Ishikawa (cell line): ENCODE results near the gene TUFM.

Experiments
- CEBPB ChIP-seq: IDR thresholded peaks from 2 replicates; pipeline ENCODE4 v1.6.1; 2012
- CREB1 ChIP-seq: IDR thresholded peaks from 2 replicates; pipeline ENCODE4 v1.6.1; 2012; ENCODE audit warnings: low read depth
- EGR1 ChIP-seq: IDR thresholded peaks from 2 replicates; pipeline ENCODE4 v1.6.1; 2012
- EP300 ChIP-seq: IDR thresholded peaks from 2 replicates; pipeline ENCODE4 v1.6.1; 2012; ENCODE audit warnings: borderline replicate concordance
- FOXM1 ChIP-seq: IDR thresholded peaks from 2 replicates; pipeline ENCODE4 v1.6.1; 2012; ENCODE audit warnings: low read depth, borderline replicate concordance
- MAX ChIP-seq: IDR thresholded peaks from 2 replicates; pipeline ENCODE4 v1.6.1; 2012
- NFIC ChIP-seq: IDR thresholded peaks from 2 replicates; pipeline ENCODE4 v1.6.1; 2012
- RAD21 ChIP-seq: IDR thresholded peaks from 2 replicates; pipeline ENCODE4 v1.6.1; 2012; ENCODE audit warnings: low read depth
- REST ChIP-seq: IDR thresholded peaks from 2 replicates; pipeline ENCODE4 v1.6.1; 2012; ENCODE audit warnings: low read depth, mild to moderate bottlenecking
- TAF1 ChIP-seq: IDR thresholded peaks from 2 replicates; pipeline ENCODE4 v1.6.1; 2012; ENCODE audit warnings: low read depth, mild to moderate bottlenecking
- TCF12 ChIP-seq: IDR thresholded peaks from 2 replicates; pipeline ENCODE4 v1.6.1; 2012; ENCODE audit warnings: low read depth
- TEAD4 ChIP-seq: IDR thresholded peaks from 2 replicates; pipeline ENCODE4 v1.6.1; 2012
- USF1 ChIP-seq: IDR thresholded peaks from 2 replicates; pipeline ENCODE4 v1.6.1; 2012
- YY1 ChIP-seq: IDR thresholded peaks from 2 replicates; pipeline ENCODE4 v1.6.1; 2012; ENCODE audit warnings: low read depth
- ZBTB7A ChIP-seq: IDR thresholded peaks from 2 replicates; pipeline ENCODE4 v1.6.1; 2012; ENCODE audit warnings: low read depth

TUFM gene

GRCh38 chr16:28873543-28874201, 27.5 kb upstream of the TUFM start:
- no peak for TF ChIP-seq NFIC
- peak; percentile 29; the same call in 1 of the 2 replicates for TF ChIP-seq RAD21

- TF ChIP-seq TCF12 (no peak), FOXM1 (no peak), TAF1 (no peak), CREB1 (no peak), MAX (no peak), CEBPB (no peak)
Observed at GRCh38 chr16:28872952-28873351, 26.8 kb upstream of the TUFM start.

- no peak for TF ChIP-seq REST
- no peak for TF ChIP-seq TEAD4
- TF ChIP-seq ZBTB7A, result no peak
- TF ChIP-seq FOXM1, result no peak
- TF ChIP-seq EGR1, result no peak
- TF ChIP-seq RAD21, result no peak
- no peak for TF ChIP-seq EP300
- TF ChIP-seq TAF1, result no peak
- no peak for TF ChIP-seq TCF12
- no peak for TF ChIP-seq MAX
- TF ChIP-seq CEBPB, result no peak
- TF ChIP-seq CREB1, result no peak
- TF ChIP-seq YY1, result no peak
- no peak for TF ChIP-seq USF1
- TF ChIP-seq NFIC, result no peak
Observed at GRCh38 chr16:28869201-28869600, 23.1 kb upstream of the TUFM start.

- TF ChIP-seq EP300, result no peak
- no peak for TF ChIP-seq MAX
- no peak for TF ChIP-seq CREB1
- TF ChIP-seq ZBTB7A, result no peak
- TF ChIP-seq EGR1, result no peak
- no peak for TF ChIP-seq CEBPB
- no peak for TF ChIP-seq YY1
- no peak for TF ChIP-seq RAD21
- no peak for TF ChIP-seq NFIC
- no peak for TF ChIP-seq TEAD4
- TF ChIP-seq TCF12, result no peak
- TF ChIP-seq REST, result no peak
- TF ChIP-seq USF1, result no peak
- no peak for TF ChIP-seq TAF1
- no peak for TF ChIP-seq FOXM1
Observed at GRCh38 chr16:28867241-28867640, 21.1 kb upstream of the TUFM start.

- TF ChIP-seq MAX (no peak), CEBPB (no peak), TAF1 (no peak), ZBTB7A (no peak), REST (no peak), RAD21 (no peak), NFIC (no peak), FOXM1 (no peak), EP300 (no peak), CREB1 (no peak)
Observed at GRCh38 chr16:28866454-28866804, 20.3 kb upstream of the TUFM start.
